Breast epithelium (tissue), 3 donors: Measurements from ENCODE around the gene C5.

Experiments used
- POLR2A ChIP-seq: fragments of 450-650 bp; IDR thresholded peaks from one replicate; pipeline ENCODE4 v1.6.1; 2016; ENCODE audit warnings: antibody characterized with exemption, mild to moderate bottlenecking, moderate library complexity
- TF ChIP-seq, protein P1 (sequence below), 3 donors: fragments of 450-650 bp; IDR thresholded peaks; one replicate each; pipeline ENCODE4 v1.5.1; 2016 to 2017; ENCODE audit warnings: antibody characterized with exemption in 3 of 3, mild to moderate bottlenecking in 3 of 3, moderate library complexity in 3 of 3

DNA sequence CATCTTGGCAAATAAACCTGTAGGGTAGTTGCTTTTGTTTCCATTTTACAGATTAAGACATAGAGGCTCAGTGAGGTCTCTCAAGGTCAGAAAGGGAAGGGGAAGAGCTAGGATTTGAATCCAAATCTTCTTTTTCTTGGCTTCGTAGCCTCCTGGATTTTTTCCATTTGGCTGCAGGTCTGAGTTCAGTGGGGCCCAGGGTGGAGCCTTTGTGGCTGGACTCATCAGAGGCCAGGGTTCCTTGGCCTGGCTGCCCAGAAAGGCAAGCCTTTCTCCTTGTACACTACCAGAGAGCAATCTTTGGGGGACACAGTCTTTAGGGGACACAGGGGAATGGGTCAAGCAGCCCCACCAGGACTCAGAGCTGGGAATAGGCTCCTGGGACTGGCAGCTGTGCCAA, 112.9 kb downstream of the C5 start:
- TF ChIP-seq, protein P1, sequence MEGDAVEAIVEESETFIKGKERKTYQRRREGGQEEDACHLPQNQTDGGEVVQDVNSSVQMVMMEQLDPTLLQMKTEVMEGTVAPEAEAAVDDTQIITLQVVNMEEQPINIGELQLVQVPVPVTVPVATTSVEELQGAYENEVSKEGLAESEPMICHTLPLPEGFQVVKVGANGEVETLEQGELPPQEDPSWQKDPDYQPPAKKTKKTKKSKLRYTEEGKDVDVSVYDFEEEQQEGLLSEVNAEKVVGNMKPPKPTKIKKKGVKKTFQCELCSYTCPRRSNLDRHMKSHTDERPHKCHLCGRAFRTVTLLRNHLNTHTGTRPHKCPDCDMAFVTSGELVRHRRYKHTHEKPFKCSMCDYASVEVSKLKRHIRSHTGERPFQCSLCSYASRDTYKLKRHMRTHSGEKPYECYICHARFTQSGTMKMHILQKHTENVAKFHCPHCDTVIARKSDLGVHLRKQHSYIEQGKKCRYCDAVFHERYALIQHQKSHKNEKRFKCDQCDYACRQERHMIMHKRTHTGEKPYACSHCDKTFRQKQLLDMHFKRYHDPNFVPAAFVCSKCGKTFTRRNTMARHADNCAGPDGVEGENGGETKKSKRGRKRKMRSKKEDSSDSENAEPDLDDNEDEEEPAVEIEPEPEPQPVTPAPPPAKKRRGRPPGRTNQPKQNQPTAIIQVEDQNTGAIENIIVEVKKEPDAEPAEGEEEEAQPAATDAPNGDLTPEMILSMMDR (IDR thresholded peaks at IDR 0.05) = no peak
- no peak for TF ChIP-seq POLR2A
